Stimulated activated CD4-positive, alpha-beta T cell treated with anti-CD3 and anti-CD28 coated beads, Interleukin-1b, Interleukin-23, amount 100 ng/mL, for 24 hours (primary cell): ENCODE measurements around the gene SCYL2.
"Not testable (repeated sequence)": the region's sequence is repeated elsewhere in the genome, so short reads cannot be mapped to it uniquely, and the experiment has no call there.

Experiments used
- DNase-seq, 4 experiments: peaks; one replicate each; pipeline ENCODE4 v3.0.0-alpha.2; 2020; ENCODE audit warnings: low read depth in 4 of 4, low spot score in 1 of 4

Gene SCYL2

DNA sequence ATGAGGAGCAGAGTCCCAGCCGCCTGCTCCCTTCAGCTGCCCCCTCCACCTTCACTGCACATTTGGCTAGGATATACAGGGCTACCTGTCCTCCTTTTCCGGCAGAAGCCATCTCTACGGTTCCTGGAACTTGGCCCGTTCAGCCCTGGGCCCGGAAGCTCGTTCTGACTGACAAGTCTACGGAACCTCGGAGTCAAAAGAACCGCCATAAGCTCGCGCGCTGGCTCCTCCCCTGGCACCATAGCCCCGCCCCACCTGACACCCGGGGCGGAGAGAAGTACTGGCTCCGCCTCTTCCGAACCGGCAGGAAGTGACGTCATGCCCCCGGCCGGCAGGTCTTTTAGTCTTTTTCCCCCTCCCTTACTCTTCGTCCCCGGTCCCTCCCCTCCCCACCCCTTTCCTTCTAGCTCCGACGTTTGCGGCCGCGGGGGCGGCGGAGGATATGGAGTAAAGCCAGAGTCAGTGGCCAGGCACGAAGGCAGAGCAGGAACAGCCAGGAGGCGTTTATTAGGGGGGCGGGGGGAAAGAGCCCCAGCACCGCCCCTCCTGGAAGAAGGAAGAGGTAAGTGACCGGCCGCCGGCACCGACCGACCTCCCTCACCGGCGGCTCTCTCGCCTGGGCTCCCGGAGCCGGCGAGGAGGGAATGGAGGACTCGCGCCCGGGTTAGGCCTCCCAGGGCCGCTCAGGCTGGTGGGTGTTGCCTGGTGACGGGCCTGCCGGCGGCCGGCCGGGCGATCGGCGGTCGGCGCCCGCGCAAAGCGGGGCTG is at the start of gene SCYL2, which contains the start of gene DEPDC4:
TSS of gene SCYL2 (plus strand) at position 343 of the 768 bp plus-strand sequence. CDS start 15,794 bp downstream, outside the sequence.
TSS of gene DEPDC4 (minus strand) at position 245 of the 768 bp plus-strand sequence. CDS start at position 242, 3 bp downstream.
- DNase-seq, result peak; percentile 78 to 91 (median 84)

DNA sequence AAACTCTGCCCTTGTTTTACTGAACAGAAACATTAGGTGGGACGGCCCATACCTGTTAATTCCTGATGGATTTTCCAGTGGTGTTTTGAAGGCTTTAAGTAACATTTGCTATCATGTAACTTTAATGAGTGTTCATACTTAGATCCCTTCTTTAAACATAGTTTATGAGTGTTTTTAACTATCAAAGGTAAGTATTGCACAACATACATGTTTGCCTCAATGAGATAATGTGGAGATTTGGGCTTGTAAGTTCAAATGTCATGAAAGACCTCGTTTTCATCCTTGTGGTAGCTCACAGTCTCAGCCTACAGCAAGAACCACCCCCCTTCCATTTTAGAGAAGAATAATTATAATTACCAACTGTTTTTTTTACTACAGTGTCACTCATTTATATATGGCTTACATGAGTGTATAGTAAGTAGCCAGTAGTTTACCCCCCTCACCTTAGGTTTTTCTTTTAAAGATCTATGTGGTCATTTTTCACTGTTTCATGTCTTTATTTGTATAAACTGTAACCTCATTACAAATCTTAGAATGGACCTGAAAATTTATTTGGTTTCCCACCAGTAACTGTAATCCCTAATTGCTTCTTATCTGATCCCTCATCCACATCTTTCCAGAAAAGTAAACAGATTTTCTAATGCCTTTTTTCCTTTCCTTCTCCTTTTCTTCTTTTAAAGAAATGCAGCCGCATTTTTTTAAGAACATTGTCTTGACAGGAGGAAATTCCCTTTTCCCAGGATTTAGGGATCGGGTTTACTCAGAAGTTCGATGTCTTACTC is 47.5 kb upstream of the SCYL2 start:
- DNase-seq, result no peak

DNA sequence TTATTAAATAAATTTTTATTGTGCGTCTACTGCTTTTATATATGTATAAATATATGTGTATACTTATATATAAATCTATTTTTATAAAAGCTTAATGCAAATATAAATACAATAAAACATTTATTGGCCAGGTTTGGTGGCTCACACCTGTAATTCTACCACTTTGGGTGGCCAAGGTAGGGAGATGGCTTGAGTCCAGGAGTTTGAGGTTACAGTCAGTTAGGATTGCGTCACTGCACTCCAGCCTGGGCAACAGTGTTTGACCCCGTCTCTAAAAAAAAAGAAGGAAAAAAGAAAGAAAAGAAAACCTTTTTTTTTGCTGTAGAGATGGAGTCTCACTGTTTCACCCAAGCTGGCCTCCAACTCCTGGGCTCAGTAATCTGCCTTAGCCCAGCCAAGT is 45.5 kb upstream of the SCYL2 start:
- DNase-seq, result no peak

GRCh38 chr12:100222173-100222572 is 44.8 kb upstream of the SCYL2 start:
- not testable (repeated sequence) for DNase-seq

DNA sequence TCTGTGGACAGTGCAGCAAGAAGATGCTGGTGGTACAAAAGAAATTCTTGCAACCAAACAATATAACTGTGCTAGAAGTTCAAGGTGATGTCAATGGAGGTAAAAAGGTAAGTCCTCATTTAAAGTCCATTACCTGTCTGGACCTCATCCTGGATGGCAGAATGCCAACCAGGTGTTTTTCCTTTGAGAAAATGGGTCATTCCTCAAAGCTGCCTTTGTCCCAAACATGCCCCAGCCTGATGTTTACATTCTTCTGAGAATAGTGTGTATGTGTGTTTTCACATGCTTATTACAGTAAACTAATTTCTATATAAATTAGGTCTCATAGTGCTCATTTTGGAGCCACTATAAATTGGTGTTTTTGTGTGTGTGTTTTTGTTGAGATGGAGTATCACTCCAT is 41.5 kb upstream of the SCYL2 start:
- DNase-seq, result no peak

DNA sequence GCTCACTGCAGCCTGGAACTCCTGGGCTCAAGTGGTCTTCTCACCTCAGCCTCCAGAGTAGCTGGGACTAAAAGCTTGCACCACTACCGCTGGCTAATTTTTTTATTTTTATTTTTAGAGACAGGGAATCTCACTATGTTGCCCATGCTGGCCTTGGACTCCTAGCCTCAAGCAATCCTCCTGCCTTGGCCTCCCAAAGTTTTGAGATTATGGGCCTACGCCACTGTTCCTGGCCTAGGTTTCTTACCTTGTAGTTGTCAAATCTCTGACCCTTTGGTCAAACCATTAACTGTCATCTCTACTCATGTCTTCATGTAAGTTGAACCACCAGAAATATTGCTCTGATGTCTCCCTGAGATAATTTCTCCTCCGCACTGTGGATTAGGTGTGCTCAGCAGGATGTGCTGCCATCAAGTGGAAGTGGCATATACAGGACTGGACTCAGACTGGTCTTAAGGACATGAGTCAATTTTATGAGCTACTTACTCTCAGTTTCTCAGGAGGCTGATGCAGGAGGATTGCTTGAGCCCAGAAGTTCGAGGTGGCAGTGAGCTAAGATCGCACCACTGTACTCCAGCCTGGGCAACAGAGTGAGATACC is 37.8 kb upstream of the SCYL2 start:
- no peak for DNase-seq

DNA sequence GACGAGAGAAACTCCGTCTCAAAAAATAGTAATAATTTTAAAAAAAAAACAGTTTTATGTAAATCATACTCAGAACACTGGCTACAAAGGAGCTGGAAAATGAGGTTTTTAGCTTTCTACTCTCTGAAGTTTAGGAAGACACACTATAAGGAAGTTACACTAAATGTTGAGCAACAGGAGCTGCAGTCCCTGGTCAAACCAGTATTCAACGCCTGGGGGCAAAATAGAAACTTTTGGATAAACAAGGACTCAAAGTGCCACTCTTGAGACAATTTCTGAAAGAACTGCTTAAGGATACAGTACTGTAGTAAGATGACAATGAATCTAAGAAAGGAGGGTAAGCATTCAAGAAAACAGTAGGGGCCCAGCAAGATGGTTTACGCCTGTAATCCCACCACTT is 37.1 kb upstream of the SCYL2 start:
- no peak for DNase-seq

- not testable (repeated sequence) for DNase-seq
Observed at GRCh38 chr12:100231873-100232272, 35.1 kb upstream of the SCYL2 start.

GRCh38 chr12:100234166-100234565 is 32.8 kb upstream of the SCYL2 start:
- DNase-seq, result no peak

- DNase-seq, result no peak
Observed at GRCh38 chr12:100234591-100235304, 32.2 kb upstream of the SCYL2 start.

GRCh38 chr12:100238801-100239200 is 28.2 kb upstream of the SCYL2 start:
- DNase-seq, result no peak

DNA sequence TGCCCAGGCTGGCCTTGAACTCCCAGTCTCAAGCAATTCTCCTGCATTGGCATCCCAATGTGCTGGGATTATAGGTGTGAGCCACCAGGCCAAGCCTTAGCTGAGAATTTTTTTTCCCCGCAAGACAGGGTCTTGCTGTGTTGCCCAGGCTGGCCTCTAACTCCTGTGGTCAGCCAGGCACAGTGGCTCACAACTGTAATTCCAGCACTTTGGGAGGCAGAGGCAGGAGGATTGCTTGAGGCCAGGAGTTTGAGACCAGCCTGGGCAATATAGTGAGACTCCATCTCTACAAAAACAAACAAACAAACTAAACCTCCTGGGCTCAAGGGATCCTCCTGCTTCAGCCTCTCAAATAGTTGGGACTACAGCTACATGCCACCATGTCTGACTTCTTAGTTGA is 27.4 kb upstream of the SCYL2 start:
- DNase-seq, result no peak

DNA sequence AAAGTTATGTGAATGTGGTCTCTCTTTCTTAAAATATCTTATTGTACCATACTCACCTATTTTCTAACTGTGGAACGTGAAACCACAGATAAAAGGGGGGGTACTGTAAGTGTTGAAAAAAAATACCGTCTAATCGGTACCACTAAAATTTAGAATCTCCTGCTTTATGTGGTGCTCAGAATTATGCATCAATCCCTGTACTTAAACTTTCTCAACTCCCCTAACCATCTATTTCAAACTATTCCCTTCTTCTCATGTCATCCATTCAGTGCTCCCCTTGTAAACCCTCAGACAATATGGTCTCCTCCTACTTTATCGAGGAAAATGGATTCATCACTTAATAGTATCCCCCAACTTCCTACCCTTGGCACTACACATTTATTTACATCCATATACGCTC is 23.8 kb upstream of the SCYL2 start:
- DNase-seq, result no peak

DNA sequence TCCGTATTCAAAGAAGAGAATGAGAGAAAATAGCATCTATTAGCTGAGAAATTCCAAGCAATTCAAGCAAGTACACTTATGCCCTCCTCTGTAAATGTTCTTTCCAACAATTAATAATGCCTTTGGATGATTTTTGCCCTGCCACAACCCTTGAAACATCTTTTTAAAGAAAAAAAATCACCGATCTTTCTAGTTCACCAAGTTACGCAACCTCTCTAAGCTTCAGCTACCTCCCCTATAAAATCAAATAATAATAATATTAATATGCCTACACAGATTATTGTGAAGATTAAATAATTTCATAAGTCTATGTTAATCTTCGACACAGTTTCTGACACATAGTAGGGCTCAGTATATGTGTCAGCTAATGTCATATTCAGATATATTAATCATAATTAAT is 19.2 kb upstream of the SCYL2 start:
- DNase-seq, result no peak

DNA sequence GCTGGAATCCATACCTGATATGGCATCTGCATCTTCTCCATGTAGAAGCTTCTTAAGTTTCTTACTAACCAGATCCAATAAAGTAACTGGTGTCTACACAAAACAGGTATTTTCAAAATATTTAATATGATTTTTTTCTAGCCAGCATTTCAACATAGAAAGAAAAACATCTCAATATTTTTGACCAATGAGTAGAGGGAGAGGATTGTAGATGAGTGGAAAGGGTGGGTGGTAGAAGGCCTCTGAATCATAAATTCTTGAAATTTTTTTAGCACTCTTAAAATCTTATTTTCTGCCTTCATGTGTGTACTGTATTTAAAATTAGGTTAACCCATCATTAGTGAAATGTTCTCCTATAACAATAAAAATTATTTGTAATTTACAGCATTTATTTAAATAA is 18.1 kb upstream of the SCYL2 start:
- no peak for DNase-seq

GRCh38 chr12:100249941-100250340 is 17.0 kb upstream of the SCYL2 start:
- DNase-seq, result no peak

DNA sequence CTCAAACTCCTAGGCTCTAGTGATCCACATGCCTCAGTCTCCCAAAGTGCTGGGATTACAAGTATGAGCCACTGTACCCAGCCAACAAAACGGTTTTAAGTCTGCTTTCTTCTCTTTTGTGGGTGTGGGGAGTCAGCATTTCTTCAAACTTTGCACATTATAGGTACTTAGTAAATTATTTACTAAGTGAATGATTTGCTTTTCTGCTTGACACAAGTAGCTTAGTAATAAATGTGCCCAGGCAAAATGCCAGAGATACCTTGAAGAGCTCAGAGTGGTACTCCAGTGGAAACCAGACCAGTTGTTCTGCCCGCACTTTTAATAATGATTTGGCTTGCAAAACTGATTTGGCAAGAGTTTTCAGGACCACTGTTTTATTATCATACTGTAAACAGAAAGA is 15.1 kb upstream of the SCYL2 start:
- no peak for DNase-seq

GRCh38 chr12:100253437-100253836 is 13.5 kb upstream of the SCYL2 start:
- no peak for DNase-seq

DNA sequence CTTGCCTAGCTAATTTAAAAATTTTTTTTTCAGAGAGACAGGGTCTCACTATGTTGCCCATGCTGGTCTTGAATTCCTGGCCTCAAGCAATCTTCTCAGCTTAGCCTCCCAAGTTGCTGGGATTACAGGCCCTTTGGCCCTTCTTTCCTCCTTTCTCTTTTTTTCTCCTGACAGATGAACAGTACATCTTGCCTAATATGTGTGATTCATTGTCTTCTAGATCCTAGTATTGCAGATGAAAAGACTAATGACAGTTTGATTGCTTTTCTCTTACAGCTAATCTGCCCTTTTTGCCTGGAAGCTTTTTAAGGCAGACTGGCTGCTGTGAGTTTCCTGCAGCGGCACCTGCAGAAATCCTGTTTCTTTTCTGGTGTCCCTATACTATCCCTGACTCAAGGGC is 12.1 kb upstream of the SCYL2 start:
- no peak for DNase-seq

- DNase-seq, result no peak
Observed at GRCh38 chr12:100258127-100258526, 8.8 kb upstream of the SCYL2 start.

DNA sequence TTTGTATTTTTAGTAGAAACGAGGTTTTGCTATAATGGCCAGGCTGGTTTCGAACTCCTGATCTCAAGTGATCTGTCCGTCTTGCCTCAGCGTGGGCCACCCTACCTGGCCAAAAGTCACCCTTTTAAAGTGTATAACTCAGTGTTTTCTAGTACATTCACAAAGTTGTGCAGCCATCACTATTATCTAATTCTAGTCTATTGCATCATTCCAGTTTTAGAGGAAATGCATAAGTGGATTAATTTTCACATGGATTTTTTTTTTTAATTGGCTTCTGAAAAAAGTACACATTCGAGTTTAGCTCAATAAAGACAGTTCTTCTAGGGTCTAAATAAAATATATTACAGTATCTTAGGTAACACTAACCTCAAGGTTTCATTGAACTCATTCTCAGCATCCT is 3.8 kb upstream of the SCYL2 start:
- DNase-seq, result no peak
